ENCODE measurements around the gene CEP85L.

The CEP85L gene

GRCh38 chr6:118551063-118552053, 100.0 kb downstream of the CEP85L start:
- no peak overlapping the region for H3K27ac Mint-ChIP-seq
- H3K36me3 Mint-ChIP-seq (ENCODE audit: low read depth), result peaks cover 9% of the 10 kb centered on the region
- H3K27me3 Mint-ChIP-seq (ENCODE audit: low read depth, poor library complexity), result no peaks in the 10 kb centered on the region
- DNase-seq, result no peak
- H3K4me3 Mint-ChIP-seq, result no peak overlapping the region
- peaks cover 4% of the 10 kb centered on the region for H3K4me1 Mint-ChIP-seq
- TF ChIP-seq CTCF (IDR thresholded peaks at IDR 0.05), result peak; percentile 51
- no peaks in the 10 kb centered on the region for H3K9me3 Mint-ChIP-seq

GRCh38 chr6:118548613-118549012, 102.8 kb downstream of the CEP85L start:
- no peaks in the 10 kb centered on the region for H3K9me3 Mint-ChIP-seq
- no peak for TF ChIP-seq CTCF (IDR thresholded peaks at IDR 0.05)
- no peak overlapping the region for H3K4me3 Mint-ChIP-seq
- no peak overlapping the region for H3K27ac Mint-ChIP-seq
- no peak for DNase-seq
- H3K4me1 Mint-ChIP-seq, result peaks cover 4% of the 10 kb centered on the region
- no peaks in the 10 kb centered on the region for H3K36me3 Mint-ChIP-seq (ENCODE audit: low read depth)
- no peaks in the 10 kb centered on the region for H3K27me3 Mint-ChIP-seq (ENCODE audit: low read depth, poor library complexity)

DNA sequence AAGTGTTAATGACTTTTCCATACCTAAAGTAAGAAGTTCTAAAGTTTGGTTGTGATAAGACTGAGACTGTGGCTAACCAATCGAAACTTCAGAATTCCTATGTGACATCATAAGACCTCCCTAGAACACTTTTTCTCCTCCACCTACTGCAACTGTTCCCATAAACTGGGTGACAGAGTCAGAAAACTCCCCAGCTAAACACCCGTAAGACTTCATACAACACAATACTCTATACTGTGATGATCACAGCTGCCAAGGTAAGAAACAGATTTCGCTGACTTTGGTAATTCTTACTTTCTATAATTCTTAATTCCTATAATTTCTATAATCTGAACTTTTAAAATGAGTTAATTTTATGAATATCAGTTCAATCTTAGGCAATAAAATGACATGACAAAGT, 103.3 kb downstream of the CEP85L start, which contains the start of gene PLN:
TSS of gene PLN (plus strand) at position 161 of the 400 bp plus-strand sequence. CDS start 10,626 bp downstream, outside the sequence.
- H3K9me3 Mint-ChIP-seq, result no peaks in the 10 kb centered on the region
- no peak within 1 kb of the TSS for H3K4me3 Mint-ChIP-seq
- TF ChIP-seq CTCF (IDR thresholded peaks at IDR 0.05), result no peak
- no peaks in the 10 kb centered on the region for H3K27me3 Mint-ChIP-seq (ENCODE audit: low read depth, poor library complexity)
- H3K36me3 Mint-ChIP-seq (ENCODE audit: low read depth), result no peaks in the 10 kb centered on the region
- H3K4me1 Mint-ChIP-seq, result peaks cover 4% of the 10 kb centered on the region
- DNase-seq, result no peak
- H3K27ac Mint-ChIP-seq, result no peak within 1 kb of the TSS

DNA sequence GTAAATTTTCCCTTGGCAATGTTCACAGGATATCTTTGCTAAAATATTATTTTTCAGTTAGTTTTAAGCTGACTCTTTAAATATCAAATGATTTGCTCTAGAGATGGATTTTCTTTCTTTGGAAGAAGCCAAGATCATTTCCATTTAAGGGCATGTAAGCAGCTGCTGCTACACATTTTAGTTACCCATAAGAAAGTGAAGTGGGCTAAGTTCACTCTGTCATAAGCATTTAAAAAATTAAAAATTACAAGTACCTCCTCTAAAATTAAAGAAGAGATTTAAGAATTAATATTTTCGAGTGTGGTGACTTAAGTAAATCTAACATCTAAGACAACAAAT, 104.5 kb downstream of the CEP85L start:
- H3K27me3 Mint-ChIP-seq (ENCODE audit: low read depth, poor library complexity), result no peaks in the 10 kb centered on the region
- no peak overlapping the region for H3K4me3 Mint-ChIP-seq
- H3K36me3 Mint-ChIP-seq (ENCODE audit: low read depth), result no peaks in the 10 kb centered on the region
- H3K4me1 Mint-ChIP-seq, result peaks cover 4% of the 10 kb centered on the region
- no peaks in the 10 kb centered on the region for H3K9me3 Mint-ChIP-seq
- DNase-seq, result no peak
- TF ChIP-seq CTCF (IDR thresholded peaks at IDR 0.05), result no peak
- no peak overlapping the region for H3K27ac Mint-ChIP-seq

DNA sequence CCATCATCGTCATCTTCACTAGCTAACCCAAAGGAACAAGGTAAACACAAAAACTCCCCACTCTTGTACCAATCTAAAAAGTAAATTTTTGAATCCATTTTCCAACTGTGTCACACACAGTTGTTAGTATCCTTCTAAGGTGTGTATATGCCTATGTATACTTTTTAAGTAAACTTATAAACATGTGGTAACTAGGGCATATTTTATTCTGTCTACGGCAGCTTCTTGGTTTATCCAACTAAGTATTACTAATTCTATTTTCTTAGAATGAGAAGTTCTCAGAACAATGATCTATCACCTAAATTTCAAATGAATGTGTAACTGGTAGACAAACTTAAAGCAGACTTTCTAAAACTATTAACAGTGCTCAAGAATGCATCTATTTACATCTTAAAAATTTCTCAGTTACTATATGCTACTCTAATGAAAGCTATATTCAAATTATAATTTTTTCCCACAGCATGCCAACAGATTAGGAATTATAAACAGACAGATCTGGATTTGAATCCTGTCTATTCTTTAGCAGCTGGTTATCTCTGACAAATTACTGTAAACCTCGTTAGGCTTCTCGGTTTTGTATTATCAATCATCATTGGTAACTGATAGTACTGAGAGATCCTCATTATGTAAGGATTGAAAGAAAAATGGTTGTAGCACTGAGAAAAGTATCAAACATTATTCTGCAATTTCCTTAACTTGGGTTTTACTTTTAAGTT, 105.1 kb downstream of the CEP85L start:
- no peak overlapping the region for H3K27ac Mint-ChIP-seq
- no peaks in the 10 kb centered on the region for H3K9me3 Mint-ChIP-seq
- no peaks in the 10 kb centered on the region for H3K36me3 Mint-ChIP-seq (ENCODE audit: low read depth)
- peaks cover 4% of the 10 kb centered on the region for H3K4me1 Mint-ChIP-seq
- no peak for DNase-seq
- no peaks in the 10 kb centered on the region for H3K27me3 Mint-ChIP-seq (ENCODE audit: low read depth, poor library complexity)
- no peak overlapping the region for H3K4me3 Mint-ChIP-seq
- TF ChIP-seq CTCF (IDR thresholded peaks at IDR 0.05), result no peak

All from nephron progenitor cell (in vitro differentiated cells).